ENCODE measurements around the gene AP1B1.

AP1B1 gene

GRCh38 chr22:29328566-29329500, 59.5 kb downstream of the AP1B1 start:
- H4K8ac ChIP-seq (ENCODE audit: low read depth, low read length), result no peak overlapping the region
- peaks cover 54 to 59% of the 10 kb centered on the region in 2 experiments for H3K36me3 ChIP-seq (ENCODE audit: control insufficient read depth in 1 of 2, insufficient read depth in 2 of 2, low read length in 2 of 2)
- no peak overlapping the region for H3K14ac ChIP-seq (ENCODE audit: low read length)
- H3K9me3 ChIP-seq (ENCODE audit: insufficient read depth, low read depth, low read length), result no peaks in the 10 kb centered on the region
- no CpG with 5 or more reads among the region's 34 CpGs for WGBS (ENCODE audit: extremely low coverage, insufficient coverage, insufficient read length)
- no peak overlapping the region for H3K23ac ChIP-seq (ENCODE audit: low read length)
- H3K4me3 ChIP-seq (ENCODE audit: low read depth, low read length), result no peak overlapping the region
- H3K79me1 ChIP-seq (ENCODE audit: low read length), result peaks cover 3% of the 10 kb centered on the region
- no peak overlapping the region for H4K91ac ChIP-seq (ENCODE audit: low read depth, low read length)
- H3K4ac ChIP-seq (ENCODE audit: low read depth, low read length), result no peak overlapping the region
- H3K18ac ChIP-seq (ENCODE audit: low read length), result no peak overlapping the region
- H2BK5ac ChIP-seq (ENCODE audit: low read depth, low read length, poor library complexity), result no peak overlapping the region
- H2BK12ac ChIP-seq (ENCODE audit: low read length), result no peak overlapping the region
- peaks cover 7 to 14% of the 10 kb centered on the region in 2 experiments for H3K4me1 ChIP-seq (ENCODE audit: control insufficient read depth in 1 of 2, insufficient read depth in 2 of 2, low read length in 2 of 2)
- H2AK5ac ChIP-seq (ENCODE audit: low read length), result no peak overlapping the region
- no peak overlapping the region for H2BK120ac ChIP-seq (ENCODE audit: insufficient read depth, low read length, poor library complexity)
- no peak overlapping the region for H3K4me2 ChIP-seq (ENCODE audit: low read length)
- DNase-seq, result no peak
- no peaks in the 10 kb centered on the region for H3K27me3 ChIP-seq (ENCODE audit: insufficient read depth, low read length)
- no peak overlapping the region for H3K9ac ChIP-seq (ENCODE audit: low read length)
- H3K79me2 ChIP-seq (ENCODE audit: control insufficient read depth, insufficient read depth, low read length, poor library complexity), result no peaks in the 10 kb centered on the region
- no peak overlapping the region for H3K27ac ChIP-seq (ENCODE audit: low read depth, low read length)
- no peak overlapping the region for H4K12ac ChIP-seq (ENCODE audit: low read depth, low read length)
- H2AFZ ChIP-seq (ENCODE audit: insufficient read depth, low read length, poor library complexity), result no peak overlapping the region

DNA sequence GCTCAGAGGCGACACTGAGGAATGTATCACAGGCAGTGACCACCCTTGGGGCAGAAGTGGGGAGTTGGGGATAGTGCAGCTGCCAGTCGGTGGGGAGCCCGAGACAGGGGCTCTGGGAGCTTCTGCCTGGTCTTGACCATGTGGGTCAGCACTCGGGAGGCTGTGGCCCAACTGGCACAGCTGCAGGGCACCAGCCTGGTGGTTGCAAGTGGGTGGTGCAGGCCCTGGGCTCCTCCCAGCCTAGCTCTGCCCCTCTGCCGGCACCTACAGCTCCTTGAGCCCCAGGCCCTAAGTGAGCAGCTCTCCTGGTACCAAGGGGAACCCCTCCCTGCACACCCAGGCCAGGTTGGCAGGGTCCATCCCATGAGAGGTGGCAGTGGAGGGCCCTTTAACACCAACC, 60.3 kb downstream of the AP1B1 start:
- Histone ChIP-seq H3K4me1 (ENCODE audit: control insufficient read depth in 1 of 2, insufficient read depth in 2 of 2, low read length in 2 of 2) (peaks cover 7 to 14% of the 10 kb centered on the region in 2 experiments), H3K4me3 (ENCODE audit: low read depth, low read length) (no peak overlapping the region), H4K8ac (ENCODE audit: low read depth, low read length) (no peak overlapping the region), H3K79me2 (ENCODE audit: control insufficient read depth, insufficient read depth, low read length, poor library complexity) (no peaks in the 10 kb centered on the region), H2BK120ac (ENCODE audit: insufficient read depth, low read length, poor library complexity) (no peak overlapping the region), H2AK5ac (ENCODE audit: low read length) (no peak overlapping the region), H2AFZ (ENCODE audit: insufficient read depth, low read length, poor library complexity) (no peak overlapping the region), H2BK5ac (ENCODE audit: low read depth, low read length, poor library complexity) (no peak overlapping the region), H3K4ac (ENCODE audit: low read depth, low read length) (no peak overlapping the region), H4K91ac (ENCODE audit: low read depth, low read length) (no peak overlapping the region), H3K27ac (ENCODE audit: low read depth, low read length) (no peak overlapping the region), H4K12ac (ENCODE audit: low read depth, low read length) (no peak overlapping the region), H3K23ac (ENCODE audit: low read length) (no peak overlapping the region), H3K14ac (ENCODE audit: low read length) (no peak overlapping the region), H3K18ac (ENCODE audit: low read length) (no peak overlapping the region), H3K36me3 (ENCODE audit: control insufficient read depth in 1 of 2, insufficient read depth in 2 of 2, low read length in 2 of 2) (peaks cover 52 to 55% of the 10 kb centered on the region in 2 experiments), H3K79me1 (ENCODE audit: low read length) (peaks cover 3% of the 10 kb centered on the region), H3K9ac (ENCODE audit: low read length) (no peak overlapping the region), H3K9me3 (ENCODE audit: insufficient read depth, low read depth, low read length) (no peaks in the 10 kb centered on the region), H2BK12ac (ENCODE audit: low read length) (no peak overlapping the region), H3K27me3 (ENCODE audit: insufficient read depth, low read length) (no peaks in the 10 kb centered on the region), H3K4me2 (ENCODE audit: low read length) (no peak overlapping the region)
- no peak for DNase-seq
- no CpG with 5 or more reads among the region's 5 CpGs for WGBS (ENCODE audit: extremely low coverage, insufficient coverage, insufficient read length)

DNA sequence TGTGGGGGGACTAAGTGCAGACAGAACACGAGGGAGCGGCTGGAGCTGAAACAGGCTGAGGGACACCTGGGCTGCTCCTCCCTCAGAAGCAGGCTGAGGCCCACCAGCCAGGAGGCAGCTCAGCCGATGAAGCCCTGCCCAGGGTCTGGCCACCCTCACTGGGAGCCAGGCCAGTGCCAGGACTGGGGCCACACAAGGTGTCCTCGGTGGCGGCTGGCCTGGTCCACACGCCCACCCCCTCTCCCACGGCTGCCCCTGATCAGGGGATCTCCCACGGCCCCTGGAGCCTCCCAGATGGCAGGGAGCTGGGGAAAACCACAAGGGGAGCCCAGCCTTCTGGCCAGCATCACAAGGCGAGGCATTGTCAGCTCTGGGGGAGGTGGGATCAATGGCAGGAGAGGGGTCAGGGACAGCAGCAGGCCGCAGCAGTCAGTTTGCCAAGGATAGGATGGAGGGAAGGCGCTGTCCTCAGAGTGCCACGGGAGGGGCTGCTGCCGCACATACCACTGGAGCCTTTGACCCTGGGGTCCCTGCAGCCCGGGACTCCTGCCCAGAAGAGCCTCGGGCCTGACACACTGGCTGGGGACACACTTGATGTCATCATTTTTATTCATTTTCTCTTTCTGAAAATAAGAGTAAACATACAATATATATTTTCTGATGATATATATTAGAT, 61.1 kb downstream of the AP1B1 start:
- H3K4me1 ChIP-seq (ENCODE audit: control insufficient read depth in 1 of 2, insufficient read depth in 2 of 2, low read length in 2 of 2), result peaks cover 7 to 14% of the 10 kb centered on the region in 2 experiments
- WGBS (ENCODE audit: extremely low coverage, insufficient coverage, insufficient read length), result no CpG with 5 or more reads among the region's 15 CpGs
- H2BK5ac ChIP-seq (ENCODE audit: low read depth, low read length, poor library complexity), result no peak overlapping the region
- H3K27ac ChIP-seq (ENCODE audit: low read depth, low read length), result no peak overlapping the region
- no peak overlapping the region for H3K4me3 ChIP-seq (ENCODE audit: low read depth, low read length)
- peaks cover 48 to 52% of the 10 kb centered on the region in 2 experiments for H3K36me3 ChIP-seq (ENCODE audit: control insufficient read depth in 1 of 2, insufficient read depth in 2 of 2, low read length in 2 of 2)
- H3K79me2 ChIP-seq (ENCODE audit: control insufficient read depth, insufficient read depth, low read length, poor library complexity), result no peaks in the 10 kb centered on the region
- no peaks in the 10 kb centered on the region for H3K9me3 ChIP-seq (ENCODE audit: insufficient read depth, low read depth, low read length)
- no peak overlapping the region for H3K23ac ChIP-seq (ENCODE audit: low read length)
- no peaks in the 10 kb centered on the region for H3K27me3 ChIP-seq (ENCODE audit: insufficient read depth, low read length)
- H3K14ac ChIP-seq (ENCODE audit: low read length), result no peak overlapping the region
- no peak overlapping the region for H3K4me2 ChIP-seq (ENCODE audit: low read length)
- no peak overlapping the region for H4K91ac ChIP-seq (ENCODE audit: low read depth, low read length)
- no peak for DNase-seq
- no peak overlapping the region for H3K9ac ChIP-seq (ENCODE audit: low read length)
- H4K12ac ChIP-seq (ENCODE audit: low read depth, low read length), result no peak overlapping the region
- H3K18ac ChIP-seq (ENCODE audit: low read length), result no peak overlapping the region
- H3K4ac ChIP-seq (ENCODE audit: low read depth, low read length), result no peak overlapping the region
- no peak overlapping the region for H2AFZ ChIP-seq (ENCODE audit: insufficient read depth, low read length, poor library complexity)
- no peak overlapping the region for H4K8ac ChIP-seq (ENCODE audit: low read depth, low read length)
- no peak overlapping the region for H2BK12ac ChIP-seq (ENCODE audit: low read length)
- H2BK120ac ChIP-seq (ENCODE audit: insufficient read depth, low read length, poor library complexity), result no peak overlapping the region
- peaks cover 3% of the 10 kb centered on the region for H3K79me1 ChIP-seq (ENCODE audit: low read length)
- no peak overlapping the region for H2AK5ac ChIP-seq (ENCODE audit: low read length)

DNA sequence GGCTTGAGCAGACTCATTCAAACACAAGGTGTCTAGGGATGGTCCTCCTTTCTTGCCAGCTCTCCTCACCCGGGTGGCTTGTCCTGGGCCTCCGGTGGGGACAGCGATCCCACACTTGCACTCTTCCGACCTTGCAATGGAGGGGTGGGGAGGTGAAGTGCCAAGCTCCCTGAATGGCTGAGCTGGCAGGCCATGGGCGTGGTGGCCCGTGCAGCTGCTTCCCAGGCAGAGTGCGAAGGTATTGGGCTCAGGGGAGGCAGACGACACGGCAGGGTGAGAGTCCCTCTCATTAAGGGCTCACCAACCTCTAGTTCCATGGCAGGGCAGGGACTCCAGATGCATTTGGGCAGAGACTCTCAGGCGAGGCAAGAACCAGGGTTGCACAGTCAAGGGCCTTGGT, 61.9 kb downstream of the AP1B1 start:
- Histone ChIP-seq H3K14ac (ENCODE audit: low read length) (no peak overlapping the region), H3K27me3 (ENCODE audit: insufficient read depth, low read length) (no peaks in the 10 kb centered on the region), H3K4me3 (ENCODE audit: low read depth, low read length) (no peak overlapping the region), H3K23ac (ENCODE audit: low read length) (no peak overlapping the region), H3K36me3 (ENCODE audit: control insufficient read depth in 1 of 2, insufficient read depth in 2 of 2, low read length in 2 of 2) (peaks cover 46 to 48% of the 10 kb centered on the region in 2 experiments), H2AFZ (ENCODE audit: insufficient read depth, low read length, poor library complexity) (no peak overlapping the region), H4K8ac (ENCODE audit: low read depth, low read length) (no peak overlapping the region), H3K79me2 (ENCODE audit: control insufficient read depth, insufficient read depth, low read length, poor library complexity) (no peaks in the 10 kb centered on the region), H3K9ac (ENCODE audit: low read length) (no peak overlapping the region), H3K27ac (ENCODE audit: low read depth, low read length) (no peak overlapping the region), H3K18ac (ENCODE audit: low read length) (no peak overlapping the region), H2AK5ac (ENCODE audit: low read length) (no peak overlapping the region), H3K4ac (ENCODE audit: low read depth, low read length) (no peak overlapping the region), H4K91ac (ENCODE audit: low read depth, low read length) (no peak overlapping the region), H3K9me3 (ENCODE audit: insufficient read depth, low read depth, low read length) (no peaks in the 10 kb centered on the region), H4K12ac (ENCODE audit: low read depth, low read length) (no peak overlapping the region), H2BK12ac (ENCODE audit: low read length) (no peak overlapping the region), H3K79me1 (ENCODE audit: low read length) (peaks cover 3% of the 10 kb centered on the region), H2BK5ac (ENCODE audit: low read depth, low read length, poor library complexity) (no peak overlapping the region), H2BK120ac (ENCODE audit: insufficient read depth, low read length, poor library complexity) (no peak overlapping the region), H3K4me1 (ENCODE audit: control insufficient read depth in 1 of 2, insufficient read depth in 2 of 2, low read length in 2 of 2) (peaks cover 7 to 10% of the 10 kb centered on the region in 2 experiments), H3K4me2 (ENCODE audit: low read length) (no peak overlapping the region)
- DNase-seq, result no peak
- WGBS (ENCODE audit: extremely low coverage, insufficient coverage, insufficient read length), result no CpG with 5 or more reads among the region's 10 CpGs
